Right renal cortex interstitium (tissue), 3 donors: ENCODE results near the gene GTF2IRD2. TPM values are rescaled to one million over a fixed set of nuclear protein-coding genes. Genes with fewer than 3 reads are reported as not detected.
"Not testable (repeated sequence)": the region's sequence is repeated elsewhere in the genome, so short reads cannot be mapped to it uniquely, and the experiment has no call there.

Source experiments
- DNase-seq, 3 donors: peaks; one replicate each; pipeline ENCODE4 v3.0.0-alpha.2; 2013; ENCODE audit warnings: low read depth in 3 of 3, low spot score in 2 of 3
- polyA plus RNA-seq, 3 donors: library from polyadenylated mRNA; unstranded; fragments of 120-200 nt; gene quantifications; one replicate each; pipeline ENCODE4 v1.2.1, GENCODE V29; 2013; ENCODE audit not compliant: insufficient read length in 3 of 3

Gene GTF2IRD2
- polyA plus RNA-seq, 3 donors: 19.4 to 22.0 (median 20.6) TPM

DNA sequence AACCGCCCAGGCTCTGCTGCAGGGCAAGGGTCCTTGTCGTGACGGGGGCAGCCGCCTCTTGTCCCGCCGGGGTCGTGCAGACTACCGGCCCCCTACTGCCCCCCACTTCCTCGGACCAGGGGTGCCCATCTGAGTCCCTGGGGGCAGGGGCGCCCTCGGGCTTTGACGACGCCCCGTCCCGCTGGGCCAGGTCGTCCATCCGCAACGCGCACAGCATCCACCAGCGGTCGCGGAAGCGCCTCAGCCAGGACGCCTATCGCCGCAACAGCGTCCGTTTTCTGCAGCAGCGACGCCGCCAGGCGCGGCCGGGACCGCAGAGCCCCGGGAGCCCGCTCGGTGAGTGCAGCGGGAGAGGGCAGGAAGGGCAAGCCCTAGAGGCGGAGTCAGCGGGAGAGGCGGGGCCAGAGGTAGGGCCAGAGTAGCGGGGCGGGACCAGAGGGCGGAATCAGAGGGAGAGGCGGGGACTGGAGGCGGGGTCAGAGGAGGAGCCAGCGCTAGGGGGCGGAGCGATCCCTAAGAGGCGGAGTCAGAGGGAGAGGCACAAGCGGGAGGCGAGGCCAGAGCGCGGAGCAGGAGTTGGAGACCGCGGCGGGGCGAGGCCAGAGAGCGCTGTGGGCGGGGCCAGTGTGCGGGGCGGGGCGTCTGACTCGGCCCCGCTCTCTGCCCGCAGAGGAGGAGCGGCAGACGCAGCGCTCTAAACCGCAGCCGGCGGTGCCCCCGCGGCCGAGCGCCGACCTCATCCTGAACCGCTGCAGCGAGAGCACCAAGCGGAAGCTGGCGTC, 62.8 kb downstream of the GTF2IRD2 start:
- peak in 1 of 3 donors; percentile 47 for DNase-seq

DNA sequence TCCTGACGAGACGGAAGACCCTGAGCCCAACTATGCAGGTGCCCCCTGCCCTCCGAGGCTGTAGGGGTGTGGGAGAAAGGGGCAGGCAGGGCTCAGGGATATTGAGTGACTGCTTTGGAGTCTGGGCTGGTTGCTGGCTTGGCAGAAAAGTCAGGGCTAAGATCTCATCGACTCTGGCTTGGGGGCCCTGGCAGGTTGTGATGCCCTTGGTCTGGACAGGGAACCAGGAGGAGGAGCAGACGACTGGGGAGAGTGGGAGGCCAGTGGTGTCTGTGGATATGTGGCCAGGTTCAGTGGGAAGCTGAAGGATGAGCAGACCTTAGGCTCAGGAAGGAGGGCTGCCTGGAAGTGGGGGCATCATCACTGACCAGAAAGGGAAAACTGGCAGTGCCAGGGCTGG, 67.8 kb downstream of the GTF2IRD2 start:
- DNase-seq: not testable (repeated sequence)

GRCh38 chr7:74781746-74782145, 69.7 kb downstream of the GTF2IRD2 start:
- DNase-seq: not testable (repeated sequence)

GRCh38 chr7:74779053-74779452, 72.4 kb downstream of the GTF2IRD2 start:
- not testable (repeated sequence) for DNase-seq

DNA sequence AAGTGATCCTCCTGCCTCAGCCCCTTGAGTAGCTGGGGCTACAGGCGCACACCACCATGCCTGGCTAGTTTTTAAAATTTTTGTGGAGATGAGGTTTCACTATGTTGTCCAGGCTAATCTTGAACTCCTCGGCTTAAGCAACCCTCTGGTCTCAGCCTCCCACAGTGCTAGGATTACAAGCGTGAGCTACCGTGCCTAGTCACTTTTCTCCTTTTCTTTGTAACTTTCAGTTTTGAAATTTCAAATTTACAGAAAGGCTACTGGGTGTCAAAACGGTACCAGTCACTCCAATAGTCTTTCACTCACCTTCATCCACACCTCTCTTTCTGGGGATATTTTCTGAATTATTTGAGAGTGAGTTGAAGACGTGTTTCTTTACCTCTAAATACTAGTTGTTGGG, 76.3 kb downstream of the GTF2IRD2 start:
- DNase-seq: not testable (repeated sequence)

GRCh38 chr7:74773760-74774750, 77.3 kb downstream of the GTF2IRD2 start, which contains the start of gene NCF1:
Gene NCF1, plus strand, starts transcription at chr7:74774011. Its CDS starts 21 bp downstream, at chr7:74774032.
- DNase-seq: not testable (repeated sequence)

- DNase-seq: not testable (repeated sequence)
These were observed 79.3 kb downstream of the GTF2IRD2 start for GRCh38 chr7:74772093-74772492.

DNA sequence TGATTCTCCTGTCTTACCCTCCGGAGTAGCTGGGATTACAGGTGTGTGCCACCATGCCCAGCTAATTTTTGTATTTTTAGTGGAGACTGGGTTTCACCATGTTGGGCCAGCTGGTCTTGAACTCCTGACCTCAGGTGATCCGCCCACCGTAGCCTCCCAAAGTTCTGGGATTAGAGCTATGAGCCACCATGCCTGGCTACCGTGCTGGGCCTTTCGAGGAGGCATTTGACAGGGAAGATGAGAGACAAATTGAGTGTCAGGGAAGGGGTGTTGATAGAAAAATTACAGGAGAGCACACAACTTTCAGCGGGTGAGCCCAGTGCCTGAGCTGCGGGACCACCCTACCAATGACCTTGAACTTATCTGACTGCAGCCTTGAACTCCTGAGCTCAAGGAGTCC, 81.3 kb downstream of the GTF2IRD2 start:
- DNase-seq: not testable (repeated sequence)

DNA sequence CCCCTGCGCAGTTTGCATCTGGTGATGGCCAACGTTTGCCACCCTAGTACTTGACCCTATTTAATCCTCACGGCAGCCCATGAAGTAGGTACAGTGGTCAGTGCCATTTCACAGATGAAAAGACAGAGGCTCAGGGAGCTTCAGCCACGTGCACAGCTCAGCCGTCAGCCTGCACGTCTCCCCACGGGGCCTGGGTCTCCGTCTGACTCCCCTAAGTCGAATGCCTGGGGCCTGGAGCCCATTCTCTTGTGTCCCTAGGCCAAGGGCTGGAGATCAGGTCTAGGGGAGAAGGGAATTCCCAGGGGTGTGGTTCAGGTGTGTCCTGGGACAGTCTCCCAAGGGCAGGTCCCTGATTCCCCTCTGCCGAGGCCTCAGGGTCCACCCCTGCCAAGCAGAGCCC, 84.4 kb downstream of the GTF2IRD2 start:
- DNase-seq: not testable (repeated sequence)

DNA sequence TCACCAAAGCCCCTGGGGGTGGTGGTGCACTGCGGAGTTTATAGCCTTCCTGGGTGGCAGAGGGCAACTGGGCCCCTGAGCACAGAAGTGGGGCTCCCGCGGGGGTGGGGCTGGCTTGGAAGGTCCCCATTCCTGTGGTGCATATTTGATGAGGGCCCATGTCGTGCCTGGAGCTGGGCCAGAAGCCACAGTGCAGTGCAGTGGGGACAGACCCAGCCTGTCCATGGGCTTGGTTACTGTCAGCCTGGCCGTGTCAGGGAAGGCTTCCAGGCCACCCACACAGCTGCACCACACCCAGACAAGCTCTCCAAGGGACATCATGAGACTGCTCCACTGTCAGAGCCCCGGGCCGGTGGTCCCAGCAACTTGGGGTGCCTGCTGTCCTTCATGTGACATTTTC, 84.9 kb downstream of the GTF2IRD2 start:
- not testable (repeated sequence) for DNase-seq

DNA sequence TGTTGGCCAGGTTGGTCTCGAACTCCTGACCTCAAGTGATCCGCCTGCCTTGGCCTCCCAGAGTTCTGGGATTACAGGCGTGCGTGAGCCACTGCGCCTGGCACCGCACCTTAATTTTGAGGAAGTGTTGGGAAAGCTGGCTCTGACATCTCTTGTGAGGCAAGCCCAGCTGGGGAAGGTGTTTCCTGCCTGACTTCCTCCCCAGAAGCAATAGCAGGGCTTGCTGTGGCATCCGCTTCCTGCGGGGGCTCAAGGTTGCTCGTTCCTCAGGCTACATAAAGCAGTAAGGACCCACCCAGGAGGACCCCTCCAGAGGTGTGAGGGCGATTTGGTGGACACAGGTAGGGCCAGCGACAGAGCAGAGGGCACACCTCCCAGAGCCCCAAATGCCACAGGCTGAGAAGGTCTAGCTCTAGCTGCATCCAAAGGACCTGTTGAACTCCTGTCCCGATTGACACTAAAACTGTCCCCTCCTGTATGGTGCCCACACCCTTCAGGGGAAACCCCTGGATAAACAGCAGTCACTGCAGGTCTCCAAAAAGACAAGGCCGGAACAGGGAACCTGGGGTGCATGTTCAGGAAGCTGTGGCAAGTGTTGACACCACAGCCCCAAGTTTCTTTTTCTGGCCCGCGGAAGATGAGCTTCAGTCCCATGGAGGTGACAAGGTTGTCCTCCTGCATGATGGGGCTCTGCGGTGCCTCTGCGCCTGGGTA, 86.0 kb downstream of the GTF2IRD2 start:
- DNase-seq: not testable (repeated sequence)

GRCh38 chr7:74758982-74759381, 92.4 kb downstream of the GTF2IRD2 start:
- DNase-seq: not testable (repeated sequence)

- DNase-seq: not testable (repeated sequence)
These were observed 93.1 kb downstream of the GTF2IRD2 start for GRCh38 chr7:74758268-74758667.

DNA sequence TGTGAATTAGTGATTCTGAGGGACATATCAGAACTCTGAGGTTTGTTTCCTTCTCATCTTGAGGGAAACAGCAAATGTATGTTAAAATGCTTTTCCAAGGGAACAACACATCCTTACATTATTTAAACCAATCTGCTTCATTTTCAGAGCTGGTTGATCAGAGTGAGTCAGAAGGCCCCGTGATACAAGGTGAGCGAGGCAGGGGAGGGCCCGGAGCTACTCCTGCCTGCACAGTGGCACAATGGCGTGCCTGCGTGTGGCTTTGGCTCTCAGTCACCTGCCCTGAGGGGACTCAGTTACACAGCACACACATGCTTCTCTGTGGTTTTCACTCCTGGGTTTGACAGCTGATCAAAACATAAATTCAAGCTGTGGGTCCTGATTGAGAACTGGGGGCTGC, 94.7 kb downstream of the GTF2IRD2 start:
- DNase-seq: not testable (repeated sequence)

DNA sequence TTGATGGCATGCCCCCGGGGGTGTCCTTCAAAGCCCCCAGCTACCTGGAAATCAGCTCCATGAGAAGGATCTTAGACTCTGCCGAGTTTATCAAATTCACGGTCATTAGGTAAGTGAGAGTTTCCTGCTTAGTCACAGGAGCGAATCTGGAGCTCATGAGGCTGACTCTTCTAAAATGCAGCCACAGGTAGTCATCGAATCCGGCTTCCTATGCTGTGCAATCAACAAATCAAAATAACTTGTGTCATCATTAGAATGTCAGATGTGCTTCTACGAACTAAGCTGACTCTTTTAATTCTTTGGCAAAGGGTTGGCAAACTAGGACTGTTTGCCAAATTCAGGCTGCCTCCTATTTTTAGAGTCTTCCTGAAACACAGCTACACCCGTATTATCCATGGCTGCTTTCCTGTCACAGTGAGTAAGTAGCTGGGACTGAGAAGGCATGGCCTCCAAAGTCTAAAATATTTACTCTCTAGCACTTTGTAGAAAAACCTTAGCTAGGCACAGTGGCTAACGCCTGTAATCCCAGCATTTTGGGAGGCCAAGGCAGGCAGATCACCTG, 97.4 kb downstream of the GTF2IRD2 start:
- not testable (repeated sequence) for DNase-seq

Other genes starting within 250 kb of the GTF2IRD2 start
- gene GTF2I, start 193.9 kb downstream of the GTF2IRD2 start, polyA plus RNA-seq: 100 to 1,000 TPM; 290 to 309 (median 303) TPM
- gene NCF1, start 77.6 kb downstream of the GTF2IRD2 start, polyA plus RNA-seq: 1 to 10 TPM; 1.5 to 1.8 (median 1.7) TPM
- gene CASTOR2, start 113.1 kb upstream of the GTF2IRD2 start, polyA plus RNA-seq: 1 to 10 TPM; 4.2 to 7.6 (median 5.5) TPM
- gene RCC1L, start 222.2 kb upstream of the GTF2IRD2 start, polyA plus RNA-seq: 10 to 100 TPM; 43.1 to 50.3 (median 49.3) TPM
- gene GTF2IRD2B, start 241.0 kb upstream of the GTF2IRD2 start, polyA plus RNA-seq: 10 to 100 TPM; 41.2 to 46.7 (median 42.6) TPM